HG03039 (cell line): ENCODE data around the gene ERH.

Experiments used
- ATAC-seq: cut with Tn5 transposase; IDR thresholded peaks from one replicate; pipeline ENCODE4 v1.9.1; 2021; ENCODE audit warnings: mild to moderate bottlenecking, moderate library complexity; ENCODE audit not compliant: unreplicated experiment

The ERH gene

DNA sequence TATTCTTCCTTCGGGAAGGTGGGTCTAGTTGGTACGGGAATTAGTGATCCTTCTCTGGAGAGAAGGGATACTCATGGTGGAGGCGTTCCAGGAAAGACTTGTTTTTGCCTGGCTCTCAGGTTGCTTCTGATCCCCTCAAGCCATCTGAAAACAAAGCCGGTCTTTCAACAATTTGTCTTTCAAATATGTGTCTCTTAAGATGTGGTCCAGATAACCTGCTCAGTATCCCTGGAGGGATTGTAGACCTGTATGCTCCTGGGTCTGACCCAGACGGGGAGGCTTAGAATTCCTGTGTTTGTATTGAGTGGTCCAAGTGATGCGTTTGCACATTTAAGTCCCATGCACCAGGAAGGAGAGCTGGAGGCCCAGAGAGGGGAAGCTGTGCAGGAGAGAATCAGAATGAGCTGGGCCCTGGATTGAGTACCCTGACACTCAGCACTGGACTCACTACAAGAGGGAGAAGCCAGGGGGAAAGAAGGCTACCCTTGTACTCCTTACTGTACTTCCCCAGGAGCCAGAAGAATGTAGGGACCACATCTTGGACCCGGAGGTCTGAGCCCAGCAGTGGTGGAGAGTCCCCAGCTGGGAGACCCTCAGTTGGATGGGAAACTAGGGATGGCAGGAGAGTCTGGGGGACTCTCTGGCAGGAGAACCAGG, 40.4 kb downstream of the ERH start:
- no peak for ATAC-seq

DNA sequence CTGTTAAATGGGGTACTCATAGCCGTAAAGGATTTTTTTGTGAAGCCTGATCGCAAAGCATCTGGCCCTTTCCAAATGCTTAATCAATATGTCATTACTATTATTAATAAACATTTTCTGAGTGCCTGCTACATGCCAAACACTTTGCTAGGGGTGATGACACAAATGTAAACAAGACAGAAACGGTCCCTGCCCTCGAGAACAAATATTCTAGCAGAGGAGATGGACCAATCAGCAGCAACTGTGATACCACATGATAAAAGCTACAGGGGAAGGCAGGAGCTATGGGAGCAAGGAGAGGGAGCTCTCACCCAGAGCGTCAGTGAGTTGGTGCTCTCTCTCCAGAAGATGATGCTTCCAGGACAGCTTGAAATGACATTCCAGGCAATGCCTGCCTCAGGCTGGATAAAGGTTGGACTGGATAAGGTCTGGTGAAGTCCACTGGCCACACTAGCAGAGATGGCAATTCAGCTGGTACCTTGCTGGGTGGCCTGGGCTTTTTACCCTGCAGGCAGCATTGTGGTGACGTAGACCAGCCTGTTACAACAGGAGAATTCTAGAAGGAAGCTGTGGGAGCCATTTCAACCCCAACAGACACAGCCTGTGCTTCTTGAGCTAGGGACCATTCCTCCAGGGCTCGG, 41.1 kb downstream of the ERH start:
- ATAC-seq = no peak

DNA sequence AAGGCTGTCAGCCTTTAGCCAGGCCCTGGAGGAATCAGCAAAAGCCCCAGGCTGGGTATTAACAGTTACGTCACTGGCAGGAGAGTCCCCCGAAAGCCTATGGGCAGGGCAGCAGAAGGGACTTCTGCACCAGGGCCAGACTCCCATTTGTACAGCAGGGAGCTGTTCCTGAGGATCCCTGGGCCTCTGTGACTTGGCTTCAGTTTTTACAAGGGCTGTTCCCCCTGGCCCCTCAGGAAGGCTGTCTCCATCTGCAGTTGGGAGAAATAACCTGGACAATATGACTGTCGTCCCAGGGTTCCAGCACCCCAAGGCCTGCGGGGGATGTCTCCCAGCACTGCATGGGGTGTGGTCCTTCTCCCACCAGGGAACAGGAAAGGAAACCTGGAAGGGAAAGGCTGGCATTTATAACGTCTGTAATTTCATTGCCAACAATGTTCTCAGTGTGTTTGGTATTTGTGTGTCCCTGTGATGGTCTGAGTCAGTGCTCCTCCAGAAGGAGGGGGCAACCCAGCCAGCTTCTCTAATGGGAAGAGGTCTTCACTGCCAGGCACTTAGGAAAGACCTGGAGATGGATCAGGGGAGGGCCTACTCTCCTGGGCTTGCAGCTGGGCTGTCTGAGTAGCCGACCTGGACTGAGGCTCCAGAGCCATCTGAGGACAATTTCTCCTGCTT, 42.4 kb downstream of the ERH start:
- ATAC-seq = no peak

DNA sequence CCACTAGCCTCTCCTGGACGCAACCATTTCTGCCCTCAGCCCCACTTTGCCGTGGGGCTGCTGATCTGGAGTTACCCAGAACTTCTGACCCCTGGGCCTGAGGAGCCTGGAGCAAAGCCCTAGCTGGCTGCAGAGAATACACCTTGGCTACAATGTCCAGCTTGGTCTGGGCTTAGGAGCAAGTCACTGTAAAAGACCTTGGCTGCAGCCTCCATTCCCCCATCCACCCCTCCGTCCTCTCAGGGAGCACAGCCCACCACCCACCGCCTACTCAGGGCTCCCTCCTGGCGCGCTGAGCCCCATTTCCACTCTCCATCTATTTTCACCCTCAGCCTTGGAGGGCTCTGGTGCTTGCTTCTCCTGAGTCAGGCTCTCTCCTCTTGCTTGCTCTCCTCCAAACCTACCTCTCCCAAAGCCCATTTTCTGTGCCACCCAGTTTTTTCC, 42.9 kb downstream of the ERH start:
- ATAC-seq = no peak

DNA sequence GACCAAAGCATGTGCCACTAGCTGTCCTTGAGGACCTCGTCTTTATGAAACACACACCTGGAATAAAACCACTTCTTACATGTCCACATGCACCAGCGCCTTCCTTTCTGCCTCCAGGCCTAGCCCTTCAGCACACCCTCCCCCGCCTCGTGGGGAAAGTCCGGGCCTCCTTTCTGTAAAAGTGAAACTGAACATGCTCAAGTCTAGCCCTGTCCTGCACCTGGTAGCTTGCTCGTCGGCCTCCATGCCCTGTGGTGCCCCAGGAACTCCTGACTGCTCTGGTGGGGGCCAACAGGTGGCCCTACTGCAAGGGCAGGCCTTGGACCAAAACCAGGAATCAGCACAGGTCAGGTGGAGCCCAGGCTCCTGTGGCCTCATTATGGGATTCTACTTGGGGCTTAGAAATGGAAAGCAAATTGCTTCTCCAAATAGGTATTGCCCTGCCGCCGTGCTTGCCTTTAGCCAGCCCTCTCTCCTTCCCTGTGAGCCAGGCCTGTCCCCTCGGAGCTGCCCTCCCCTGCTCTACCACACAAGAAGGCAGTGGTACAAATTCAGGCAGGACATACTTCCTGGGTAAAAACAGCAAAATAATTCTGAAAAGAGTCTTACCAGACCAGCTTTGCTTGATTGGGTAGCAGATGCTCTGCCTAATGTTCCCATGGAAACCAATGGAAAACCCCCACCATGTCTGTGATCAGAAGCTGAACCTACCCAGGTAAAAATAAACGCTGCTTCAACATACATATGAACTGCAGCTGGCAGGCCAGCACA, 43.5 kb downstream of the ERH start:
- ATAC-seq = peak; percentile 73

DNA sequence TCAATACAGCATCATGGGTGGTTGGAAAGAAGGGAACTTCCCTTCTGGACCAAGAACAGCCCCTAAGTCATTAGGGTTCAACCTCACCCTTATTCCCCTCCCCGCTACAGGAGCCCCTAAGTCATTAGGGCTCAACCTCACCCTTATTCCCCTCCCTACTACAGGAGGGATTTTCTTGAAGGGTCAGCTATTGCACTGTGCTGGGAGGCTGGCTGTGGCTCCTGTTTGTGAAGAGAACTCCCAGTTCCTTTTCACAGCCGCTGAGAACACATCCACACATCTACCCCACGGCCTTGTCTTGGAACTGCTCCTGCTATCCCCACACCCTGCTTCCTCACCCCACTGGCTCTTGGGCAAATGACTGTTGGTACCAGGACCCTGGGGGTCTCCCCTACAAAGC, 44.9 kb downstream of the ERH start:
- ATAC-seq = no peak

DNA sequence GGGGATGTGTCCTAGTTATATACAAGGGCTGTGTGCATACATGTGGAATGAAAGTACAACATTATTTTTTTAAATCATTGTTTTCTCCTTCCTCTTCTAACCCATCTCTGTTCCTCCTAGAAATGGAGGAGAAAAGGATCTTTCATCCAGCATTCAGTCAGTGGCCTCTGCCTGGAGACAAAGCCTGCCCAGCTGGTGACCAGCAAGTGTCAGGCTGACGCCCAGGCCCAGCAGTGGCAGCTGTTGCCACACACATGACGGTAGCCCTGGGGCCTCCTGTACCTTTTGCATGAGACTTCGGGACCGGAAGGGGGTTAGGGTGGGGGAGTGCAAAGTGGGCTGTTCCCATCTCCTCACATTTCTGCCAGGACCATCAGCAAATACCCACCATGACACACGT, 46.2 kb downstream of the ERH start:
- no peak for ATAC-seq

DNA sequence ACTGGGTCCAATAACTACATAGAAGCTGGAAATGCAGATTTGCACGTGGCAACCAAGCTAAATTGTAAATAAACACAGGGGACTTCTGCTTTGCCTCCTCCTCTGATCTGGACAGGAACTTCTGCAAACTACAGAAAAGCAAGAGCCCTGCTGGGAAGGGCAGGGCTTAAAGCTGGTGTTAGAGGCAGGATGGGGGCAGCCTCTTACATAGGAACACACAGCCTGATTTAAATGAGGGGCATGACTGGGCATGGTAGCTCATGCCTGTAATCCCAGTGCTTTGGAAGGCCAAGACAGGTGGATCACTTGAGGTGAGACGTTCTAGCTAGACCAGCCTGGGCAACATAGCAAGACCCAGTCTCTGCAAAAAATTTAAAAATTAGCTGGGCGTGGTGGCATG, 46.7 kb downstream of the ERH start:
- ATAC-seq = no peak

DNA sequence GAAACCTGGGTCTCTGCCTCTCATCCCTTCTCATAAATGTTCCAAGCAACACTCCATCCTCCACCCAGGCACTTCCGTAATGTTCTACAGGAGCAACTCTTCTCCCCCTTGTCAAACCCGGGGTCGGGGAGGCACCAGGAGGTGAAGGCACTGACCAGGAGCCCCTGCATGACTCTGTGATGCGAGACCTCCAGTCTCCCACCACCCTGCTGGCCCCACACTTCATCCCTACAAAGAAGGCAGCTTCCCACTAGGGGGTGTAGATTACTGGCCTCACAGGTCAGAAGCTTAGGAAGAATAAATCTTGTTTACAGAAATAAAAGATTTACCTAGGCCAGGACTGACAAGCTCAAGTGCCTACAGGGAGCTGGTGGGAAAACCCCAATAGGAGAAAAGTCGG, 47.2 kb downstream of the ERH start:
- no peak for ATAC-seq

DNA sequence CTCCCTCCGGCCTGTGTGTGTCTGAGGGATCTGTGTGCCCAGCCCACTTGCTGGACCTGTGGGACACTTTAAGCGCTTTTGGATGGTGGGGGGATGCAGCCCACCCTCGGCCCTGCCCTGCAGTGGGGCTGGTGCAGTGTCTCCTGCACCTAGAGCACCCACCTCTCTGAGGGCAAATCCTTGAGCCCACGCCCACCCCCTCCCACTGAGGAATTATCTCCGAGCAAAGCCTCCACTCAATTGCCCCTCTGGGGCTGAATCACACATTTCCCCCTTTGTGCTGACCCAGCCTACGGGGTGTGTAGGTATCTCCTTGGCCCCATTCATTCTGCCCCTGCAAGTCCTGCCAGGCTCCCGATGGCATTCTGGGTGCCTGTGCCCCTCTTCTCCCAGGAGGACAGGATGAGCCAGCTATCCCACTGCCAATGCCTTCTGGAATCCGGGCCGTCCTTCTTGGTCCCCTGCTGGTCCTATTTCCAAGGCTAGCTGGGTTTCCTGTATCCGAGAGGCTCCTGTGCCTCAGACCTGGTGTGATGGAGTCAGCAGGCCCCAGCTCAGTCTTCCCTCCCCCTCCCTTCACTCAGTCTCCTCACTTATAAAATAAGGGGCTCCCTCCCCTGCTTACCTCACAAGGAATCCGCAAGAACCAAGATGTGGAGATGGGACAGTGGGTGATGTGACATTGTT, 48.9 kb downstream of the ERH start:
- ATAC-seq = no peak

DNA sequence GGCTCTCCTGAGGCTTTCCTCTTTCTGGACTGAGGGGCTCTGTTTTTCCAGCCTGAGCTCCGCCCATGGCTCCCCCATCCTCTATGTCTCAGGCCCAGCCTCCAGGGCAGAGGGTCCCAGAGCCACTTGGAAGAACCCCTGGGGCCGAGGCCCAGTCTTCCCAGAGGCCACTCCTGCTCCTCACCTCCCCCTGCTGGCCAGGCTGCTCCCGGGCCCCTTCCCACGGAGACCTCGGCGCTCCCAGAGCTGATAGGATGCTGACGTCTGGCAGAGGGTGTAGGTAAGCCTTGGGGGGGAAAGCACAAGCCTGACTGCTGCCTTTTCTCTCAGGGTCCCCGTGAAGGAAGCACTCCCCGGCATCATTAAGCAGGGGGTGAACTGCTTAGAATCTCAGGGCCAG, 51.4 kb downstream of the ERH start:
- ATAC-seq = no peak

DNA sequence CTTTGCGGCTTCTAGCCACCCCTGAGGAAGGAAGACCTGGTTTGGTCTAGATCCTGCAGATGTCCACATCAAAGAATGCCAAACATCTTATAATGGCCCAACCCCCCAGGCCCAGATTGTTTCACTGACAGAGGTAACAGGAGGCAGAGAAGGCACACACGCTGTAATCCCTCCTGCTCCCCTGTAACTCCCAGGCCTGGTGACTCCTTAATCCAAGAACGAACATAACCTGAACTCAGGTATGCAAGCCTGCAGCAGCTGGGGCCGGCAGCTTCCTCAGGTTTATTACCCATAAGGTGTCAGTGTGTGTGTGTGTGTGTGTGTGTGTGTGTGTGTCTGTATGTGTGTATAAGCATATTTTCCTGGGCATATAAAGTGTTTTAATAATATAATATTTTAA, 52.7 kb downstream of the ERH start:
- no peak for ATAC-seq

DNA sequence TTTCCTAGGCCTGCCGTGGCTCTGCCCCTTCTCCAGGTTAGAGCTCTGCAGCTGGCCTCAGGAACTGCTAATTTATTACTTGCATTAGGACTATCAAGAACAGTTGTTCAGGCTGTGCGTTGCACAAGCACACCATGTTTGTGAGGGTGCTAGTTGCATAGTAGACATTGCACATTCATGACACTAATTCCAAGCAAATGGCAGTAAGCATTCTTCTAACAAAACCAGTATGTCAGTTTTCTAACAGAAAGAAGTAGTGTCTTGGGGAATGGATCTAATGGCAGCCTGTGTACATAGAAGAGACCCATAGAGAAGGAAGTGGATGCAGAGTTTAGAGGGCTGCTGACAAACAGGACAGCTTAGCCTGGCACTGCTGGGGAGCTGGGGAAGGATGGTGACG, 53.9 kb downstream of the ERH start:
- ATAC-seq = no peak

DNA sequence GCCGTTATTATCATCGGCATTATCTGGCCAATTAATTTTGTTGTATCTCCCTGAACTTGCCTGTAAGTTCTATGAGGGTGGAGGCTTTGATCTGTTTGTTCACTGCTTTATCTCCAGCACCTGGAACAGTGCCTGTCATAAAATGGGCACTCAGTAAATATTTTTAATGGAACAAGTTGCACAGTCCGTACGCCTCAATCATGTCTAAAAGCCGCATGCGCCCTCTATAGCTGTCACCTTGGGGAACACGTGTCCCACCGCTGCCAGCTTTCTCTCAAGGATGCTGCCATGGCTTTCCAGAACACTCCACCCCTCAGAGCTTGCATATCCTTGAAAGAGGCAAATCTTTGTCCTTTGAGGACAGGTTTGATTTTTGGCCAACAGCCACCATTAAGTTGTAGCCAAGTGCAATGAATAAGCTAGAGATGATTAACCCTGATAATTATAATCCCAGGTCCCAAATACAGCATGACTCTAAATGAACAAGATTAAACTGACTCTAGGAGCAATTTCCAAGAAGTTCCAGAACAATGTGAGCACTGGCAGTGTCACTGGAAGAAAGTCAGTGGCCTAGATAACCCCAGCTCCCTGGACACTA, 55.1 kb downstream of the ERH start:
- ATAC-seq = no peak

DNA sequence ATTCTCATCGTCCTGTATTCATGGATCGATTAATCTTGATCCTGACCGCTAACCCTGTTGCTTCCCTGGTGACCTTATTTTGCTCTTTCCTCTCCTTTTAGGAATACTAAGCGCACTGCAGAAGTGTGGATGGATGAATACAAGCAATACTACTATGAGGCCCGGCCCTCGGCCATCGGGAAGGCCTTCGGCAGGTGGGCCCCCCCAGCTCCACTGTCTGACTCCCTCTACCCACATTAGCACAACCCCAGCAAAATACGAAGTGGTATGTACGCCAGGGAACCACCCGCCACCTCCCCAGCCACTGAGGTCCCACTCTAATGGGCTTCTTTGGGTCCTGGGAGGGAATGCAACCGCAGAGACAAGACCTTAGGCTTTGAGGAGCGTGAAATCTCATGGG, 58.7 kb downstream of the ERH start:
- no peak for ATAC-seq

DNA sequence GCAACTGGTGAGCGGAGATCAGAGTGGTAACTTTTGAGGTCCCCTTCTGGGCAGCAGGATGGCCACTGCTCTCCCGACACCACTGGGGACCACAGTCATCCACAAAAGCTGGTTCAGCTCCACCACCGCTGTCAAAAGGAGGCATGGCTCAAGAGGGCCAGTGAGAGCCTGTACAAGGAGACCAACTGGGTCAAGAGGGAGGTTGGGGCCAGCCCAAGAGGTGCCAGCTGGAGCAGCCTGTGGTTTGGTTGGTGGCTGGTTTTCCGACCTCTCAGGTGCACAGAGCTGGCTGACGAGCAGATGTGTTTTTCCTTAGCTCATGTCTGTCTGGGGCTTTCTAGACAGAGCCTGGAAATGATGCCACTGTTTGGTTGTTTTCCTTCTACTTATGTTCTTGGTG, 60.1 kb downstream of the ERH start:
- no peak for ATAC-seq

DNA sequence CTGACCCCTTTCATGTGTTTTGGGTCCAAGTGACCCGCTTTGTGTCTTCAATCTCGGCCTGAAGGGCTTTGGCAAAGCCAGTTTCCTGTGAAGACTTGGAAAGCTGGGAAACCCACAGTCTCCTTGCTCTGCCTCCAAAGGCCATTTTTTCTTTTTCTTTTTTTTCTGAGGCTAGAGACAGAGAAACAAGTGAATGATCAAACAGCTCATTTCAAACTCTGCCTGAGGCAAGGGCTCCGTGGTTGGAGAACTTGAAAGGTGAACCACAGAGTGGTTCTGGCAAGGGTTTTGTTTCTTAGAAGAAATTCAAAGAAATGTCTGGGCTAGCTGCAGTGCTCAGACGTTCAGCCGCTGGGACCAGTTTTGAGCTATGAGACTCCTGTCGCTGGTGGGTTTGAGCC, 62.7 kb downstream of the ERH start:
- no peak for ATAC-seq

DNA sequence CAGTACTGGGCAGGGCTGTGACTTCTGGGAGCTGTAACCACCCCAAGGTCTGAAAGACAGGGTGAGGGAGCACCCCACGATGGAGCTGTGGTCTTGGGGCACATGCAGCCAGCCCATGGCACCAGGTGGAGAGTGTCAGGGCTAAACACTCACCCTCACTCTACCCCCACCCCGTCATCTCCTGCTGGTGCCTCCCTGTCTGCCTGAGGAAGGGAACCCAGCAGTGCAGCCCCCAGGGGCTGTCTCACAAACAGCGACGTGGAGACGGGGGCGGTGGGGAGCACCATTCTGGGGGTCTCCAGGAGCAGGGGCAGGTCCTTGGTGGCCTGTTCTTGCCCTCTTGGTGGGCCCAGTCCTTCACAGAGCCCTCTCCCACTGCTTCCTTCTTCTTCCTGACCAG, 63.5 kb downstream of the ERH start:
- no peak for ATAC-seq

DNA sequence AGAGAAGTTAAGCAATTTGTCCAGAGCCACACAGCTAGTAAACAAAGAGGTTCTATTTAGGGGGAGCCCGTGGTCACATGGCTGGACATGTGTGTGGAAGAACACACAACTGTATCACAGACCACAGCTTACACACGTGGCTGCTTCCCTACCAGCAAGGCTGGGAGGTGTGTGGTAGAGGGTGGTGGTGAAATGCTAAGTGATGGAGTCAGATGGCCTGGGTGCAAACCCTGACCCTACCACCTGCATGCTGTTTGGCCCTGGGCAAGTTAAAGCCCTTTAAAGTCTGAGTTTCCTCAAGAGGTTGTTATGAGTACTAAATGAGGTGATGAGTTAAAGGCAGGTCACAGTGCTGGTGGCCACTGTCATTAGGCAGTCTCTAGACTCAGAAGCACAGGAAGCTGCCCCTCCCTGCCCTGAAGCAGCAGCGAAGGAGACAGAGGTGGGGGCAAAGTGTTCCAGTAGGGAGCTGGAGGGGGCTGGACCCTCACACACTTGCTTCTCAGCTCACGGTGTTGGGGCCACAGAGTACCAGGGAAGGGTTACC, 64.2 kb downstream of the ERH start:
- ATAC-seq = no peak

DNA sequence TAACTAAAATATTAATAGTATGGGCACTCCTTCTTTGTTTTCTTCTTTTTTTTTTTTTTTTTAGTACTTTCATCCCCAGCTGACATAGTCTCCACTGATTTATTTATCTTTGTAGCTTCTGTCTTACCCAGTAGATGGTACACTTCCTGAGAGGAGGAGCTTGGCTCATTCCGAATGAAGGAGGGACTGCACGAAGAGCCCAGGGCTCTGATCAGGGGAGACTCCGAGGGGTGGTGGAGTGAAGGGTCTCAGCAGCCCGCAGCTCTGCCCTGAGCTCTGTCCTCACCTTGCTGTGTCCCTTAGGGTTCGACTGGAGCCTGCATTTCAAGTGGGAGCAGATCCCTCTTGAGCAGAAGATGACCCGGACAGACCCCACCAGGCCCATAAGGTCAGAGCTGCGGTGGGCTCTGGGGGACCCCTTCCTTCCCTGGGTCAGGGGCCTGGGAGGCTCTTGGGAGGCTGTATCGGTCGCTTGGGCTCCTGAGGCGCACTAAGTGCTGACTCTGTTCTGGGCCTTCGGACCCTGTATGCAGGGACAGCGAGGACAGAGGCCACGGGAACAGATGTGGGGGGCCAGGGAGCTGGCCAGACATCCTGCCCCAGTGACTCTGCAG, 65.2 kb downstream of the ERH start:
- ATAC-seq = no peak
